ENCODE data around the gene ADGRE3.

DNA sequence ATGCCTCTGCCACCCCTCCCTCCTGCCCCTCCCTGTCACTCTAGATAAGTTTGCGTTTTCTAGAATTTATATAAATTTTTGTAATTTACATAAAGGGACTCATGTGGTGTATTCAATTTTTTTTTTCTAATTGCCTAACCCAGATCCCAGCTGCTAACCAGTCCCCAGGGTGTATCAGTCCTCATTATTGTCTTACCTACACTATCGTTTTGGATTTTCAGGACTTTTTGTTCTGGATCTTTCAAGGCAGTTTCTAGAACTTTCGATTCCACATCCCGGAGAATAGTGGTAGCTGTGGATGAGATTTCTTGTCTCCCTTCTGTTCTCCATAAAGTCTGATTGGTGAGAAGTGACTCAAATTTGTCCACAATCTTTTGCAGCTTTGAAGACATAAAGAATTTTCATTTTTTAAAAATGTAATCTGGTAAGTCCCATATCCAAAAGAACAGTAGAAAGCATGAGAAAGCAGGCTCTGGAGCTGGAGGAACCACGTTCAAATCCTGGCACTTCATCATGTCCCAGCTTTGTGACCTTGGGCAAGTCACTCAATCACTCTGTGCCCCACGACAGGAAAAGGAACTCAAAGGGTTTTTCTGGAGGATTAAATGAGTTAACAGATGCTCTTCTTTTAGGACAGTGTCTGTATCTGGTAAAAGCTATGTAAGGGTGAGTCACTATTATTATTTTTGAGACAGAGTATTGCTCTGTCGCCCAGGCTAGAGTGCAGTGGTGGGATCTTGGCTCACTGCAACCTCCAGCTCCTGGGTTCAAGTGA lies 19.7 kb downstream of the ADGRE3 start:
- TF ChIP-seq CTCF (IDR thresholded peaks at IDR 0.05) = no peak
- no peak for TF ChIP-seq POLR2A (IDR thresholded peaks at IDR 0.05; ENCODE audit: low read depth)
- TF ChIP-seq POLR2AphosphoS5 (IDR thresholded peaks at IDR 0.05) = no peak
- no peak for TF ChIP-seq EP300 (IDR thresholded peaks at IDR 0.05)
